Ovary (tissue), 3 donors: ENCODE data around the gene CDKAL1.

ENCODE experiments used
- CTCF ChIP-seq, 3 donors: fragments of 450-650 bp in 2 of 3; fragments of 200-600 bp in 1 of 3; IDR thresholded peaks; one replicate each; pipeline versions ENCODE4 v1.5.1 to v1.8.0; 2016 to 2022; ENCODE audit warnings: antibody characterized with exemption in 3 of 3, mild to moderate bottlenecking in 1 of 3
- POLR2A ChIP-seq: fragments of 450-650 bp; IDR thresholded peaks from one replicate; pipeline ENCODE4 v1.6.1; 2017; ENCODE audit warnings: antibody characterized with exemption, mild to moderate bottlenecking, moderate library complexity
- donor health status: DM: no; HTN: no; CAD: no.

- TF ChIP-seq POLR2A (no peak), CTCF (IDR thresholded peaks at IDR 0.05) (no peak)
These were observed 293.5 kb downstream of the CDKAL1 start for GRCh38 chr6:20827798-20828197.
